Measurements from ENCODE around the gene LPO. TPM values are rescaled to one million over a fixed set of nuclear protein-coding genes. Genes with fewer than 3 reads are reported as not detected.
A peak's percentile ranks its signal among the peaks of the same experiment; 100 is the strongest.

LPO gene
- not detected in 2 replicates for total RNA-seq

GRCh38 chr17:58238147-58238634, at the start of gene LPO:
Gene LPO (plus strand): TSS chr17:58238584. CDS start chr17:58242980, 4,396 bp downstream.
- DNase-seq (ENCODE audit: low read depth): no peak

DNA sequence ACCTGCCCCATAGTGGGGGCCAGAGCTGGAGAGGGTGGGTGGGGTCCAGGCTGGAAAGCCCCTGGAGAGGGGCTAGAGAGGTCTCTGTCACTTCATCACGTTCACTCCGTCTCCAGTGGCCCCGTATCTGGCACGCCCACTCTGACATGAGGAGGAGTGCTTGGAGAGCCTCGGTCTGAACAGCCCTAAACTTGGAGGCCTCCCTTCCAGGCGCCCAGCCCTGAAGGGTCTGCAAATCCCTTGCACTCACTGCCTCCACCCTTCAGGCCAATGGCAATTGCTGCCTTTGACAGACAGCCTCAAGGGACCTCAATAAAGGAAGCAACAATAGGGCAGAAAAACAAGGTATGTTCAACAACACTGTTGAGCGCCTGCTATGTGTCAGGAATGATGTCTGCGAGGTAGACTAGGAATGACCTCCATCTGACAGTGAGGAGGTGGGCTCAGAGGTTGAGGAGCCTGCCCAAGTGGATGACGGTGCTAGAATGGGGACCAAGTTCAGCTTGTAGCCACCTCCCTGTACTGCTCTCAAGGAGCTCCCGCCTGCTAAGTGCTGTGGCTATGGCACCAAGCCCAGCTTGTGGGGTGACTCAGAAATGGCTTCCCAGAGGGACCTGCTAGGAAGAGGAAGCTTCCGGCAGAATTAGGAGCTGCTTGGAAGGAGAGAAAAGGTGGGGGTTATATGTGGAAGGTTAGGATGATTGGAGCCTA, 48.8 kb upstream of the LPO start:
- peak; percentile 84 for DNase-seq (ENCODE audit: low read depth)

- DNase-seq (ENCODE audit: low read depth): no peak
These were observed 47.0 kb upstream of the LPO start for GRCh38 chr17:58191241-58191896.

GRCh38 chr17:58192612-58193011, 45.8 kb upstream of the LPO start, which contains the start of gene EPX:
Gene EPX (plus strand): TSS chr17:58192726. CDS start chr17:58192847, 121 bp downstream.
- DNase-seq (ENCODE audit: low read depth): no peak

GRCh38 chr17:58193641-58194255, 44.6 kb upstream of the LPO start:
- no peak for DNase-seq (ENCODE audit: low read depth)

GRCh38 chr17:58195518-58196123, 42.8 kb upstream of the LPO start:
- no peak for DNase-seq (ENCODE audit: low read depth)

GRCh38 chr17:58196610-58197009, 41.8 kb upstream of the LPO start:
- no peak for DNase-seq (ENCODE audit: low read depth)

DNA sequence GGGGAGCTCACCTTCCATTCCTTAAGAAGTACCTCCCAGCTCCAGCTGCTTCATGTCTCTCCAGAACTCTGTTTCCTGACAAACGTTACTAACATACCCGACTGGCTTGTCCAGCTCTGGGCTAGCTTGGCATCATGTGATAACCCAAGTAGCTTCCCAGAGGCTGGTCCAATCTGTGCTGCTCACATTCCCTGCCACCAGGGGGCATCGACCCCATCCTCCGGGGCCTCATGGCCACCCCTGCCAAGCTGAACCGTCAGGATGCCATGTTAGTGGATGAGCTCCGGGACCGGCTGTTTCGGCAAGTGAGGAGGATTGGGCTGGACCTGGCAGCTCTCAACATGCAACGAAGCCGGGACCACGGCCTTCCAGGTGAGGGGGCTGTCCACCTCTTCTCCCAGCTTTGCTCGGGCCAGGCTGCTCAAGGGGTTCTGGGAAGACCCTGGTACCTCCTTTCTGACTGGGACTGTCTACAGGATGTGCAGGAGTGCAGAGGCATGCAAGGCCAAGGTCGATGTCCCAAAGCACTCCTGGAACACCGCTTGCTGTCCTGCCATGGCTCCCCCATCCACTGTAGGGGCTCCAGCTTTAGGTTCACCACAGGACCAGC, 38.3 kb upstream of the LPO start:
- peak; percentile 18 for DNase-seq (ENCODE audit: low read depth)

DNA sequence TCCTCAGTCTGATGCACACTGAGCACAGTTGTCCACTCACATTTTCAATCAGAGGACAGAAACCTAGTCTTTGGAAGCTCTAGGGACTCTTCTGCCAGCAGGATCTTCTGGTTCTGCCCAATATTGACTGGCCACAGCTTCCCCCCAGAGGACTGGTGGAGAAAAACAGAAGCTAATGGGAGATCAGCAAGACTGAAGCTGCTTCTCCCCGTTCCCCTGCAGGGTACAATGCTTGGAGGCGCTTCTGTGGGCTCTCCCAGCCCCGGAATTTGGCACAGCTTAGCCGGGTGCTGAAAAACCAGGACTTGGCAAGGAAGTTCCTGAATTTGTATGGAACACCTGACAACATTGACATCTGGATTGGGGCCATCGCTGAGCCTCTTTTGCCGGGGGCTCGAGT, 35.5 kb upstream of the LPO start:
- DNase-seq (ENCODE audit: low read depth): no peak

- no peak for DNase-seq (ENCODE audit: low read depth)
These were observed 33.6 kb upstream of the LPO start for GRCh38 chr17:58204796-58205195.

DNA sequence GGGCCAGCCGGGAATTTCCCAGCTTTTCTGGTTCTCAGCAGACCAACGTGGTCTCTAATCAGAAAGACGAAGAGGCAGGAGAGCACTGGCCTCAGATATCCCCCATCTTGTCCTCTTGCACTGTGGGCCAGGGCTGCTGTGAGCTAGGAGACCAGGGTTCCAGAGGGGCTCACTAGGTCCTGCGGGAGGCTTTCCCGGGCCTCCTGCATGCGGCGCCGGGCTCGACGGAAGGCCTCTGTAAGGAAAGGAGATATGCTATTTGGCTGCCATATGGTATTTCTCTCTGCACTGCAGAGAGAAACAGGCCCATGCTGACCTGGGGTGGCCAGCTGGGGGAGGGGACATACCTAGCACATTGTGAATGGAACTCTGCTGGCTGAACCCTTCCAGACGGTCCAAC, 32.4 kb upstream of the LPO start:
- DNase-seq (ENCODE audit: low read depth): no peak

GRCh38 chr17:58207451-58207850, 30.9 kb upstream of the LPO start:
- DNase-seq (ENCODE audit: low read depth): no peak

DNA sequence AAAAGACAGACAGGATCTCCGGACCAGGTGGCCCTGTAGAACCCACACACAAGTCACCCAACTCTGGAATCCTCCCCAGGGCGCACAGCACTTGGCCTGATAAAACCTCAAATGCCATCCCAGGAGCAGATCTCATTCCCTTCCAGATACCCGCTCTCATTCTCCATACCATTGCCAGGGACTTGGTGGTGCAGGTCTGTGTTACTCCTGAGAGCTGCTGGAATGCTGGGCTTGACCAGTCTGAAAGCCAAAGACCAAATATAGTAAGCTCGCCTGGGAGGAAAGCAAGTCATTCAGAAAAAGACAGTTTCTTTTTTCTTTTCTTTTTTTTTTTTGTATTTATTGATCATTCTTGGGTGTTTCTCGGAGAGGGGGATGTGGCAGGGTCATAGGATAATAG, 30.0 kb upstream of the LPO start:
- DNase-seq (ENCODE audit: low read depth): no peak

DNA sequence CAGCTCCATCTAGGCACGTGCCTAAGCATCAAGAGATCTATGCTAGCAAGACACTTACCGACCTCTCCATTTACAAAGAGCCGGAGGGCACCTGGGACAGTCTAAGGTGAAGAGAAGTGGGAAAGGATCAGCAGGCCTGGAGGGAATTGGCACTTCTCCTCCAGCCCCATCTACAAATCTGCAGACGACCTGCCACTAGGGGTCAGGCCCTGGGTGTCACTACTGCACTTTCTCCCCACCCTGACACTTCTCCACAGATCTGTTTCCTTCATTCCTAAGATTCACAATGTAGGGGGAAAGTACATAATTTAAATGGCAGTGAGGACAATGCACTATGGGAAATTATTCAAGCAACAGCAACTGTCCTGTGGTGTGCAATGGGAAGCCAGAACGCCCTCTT, 27.5 kb upstream of the LPO start:
- no peak for DNase-seq (ENCODE audit: low read depth)

GRCh38 chr17:58215685-58216084, 22.7 kb upstream of the LPO start:
- DNase-seq (ENCODE audit: low read depth): no peak

- no peak for DNase-seq (ENCODE audit: low read depth)
These were observed 20.6 kb upstream of the LPO start for GRCh38 chr17:58217766-58218165.

DNA sequence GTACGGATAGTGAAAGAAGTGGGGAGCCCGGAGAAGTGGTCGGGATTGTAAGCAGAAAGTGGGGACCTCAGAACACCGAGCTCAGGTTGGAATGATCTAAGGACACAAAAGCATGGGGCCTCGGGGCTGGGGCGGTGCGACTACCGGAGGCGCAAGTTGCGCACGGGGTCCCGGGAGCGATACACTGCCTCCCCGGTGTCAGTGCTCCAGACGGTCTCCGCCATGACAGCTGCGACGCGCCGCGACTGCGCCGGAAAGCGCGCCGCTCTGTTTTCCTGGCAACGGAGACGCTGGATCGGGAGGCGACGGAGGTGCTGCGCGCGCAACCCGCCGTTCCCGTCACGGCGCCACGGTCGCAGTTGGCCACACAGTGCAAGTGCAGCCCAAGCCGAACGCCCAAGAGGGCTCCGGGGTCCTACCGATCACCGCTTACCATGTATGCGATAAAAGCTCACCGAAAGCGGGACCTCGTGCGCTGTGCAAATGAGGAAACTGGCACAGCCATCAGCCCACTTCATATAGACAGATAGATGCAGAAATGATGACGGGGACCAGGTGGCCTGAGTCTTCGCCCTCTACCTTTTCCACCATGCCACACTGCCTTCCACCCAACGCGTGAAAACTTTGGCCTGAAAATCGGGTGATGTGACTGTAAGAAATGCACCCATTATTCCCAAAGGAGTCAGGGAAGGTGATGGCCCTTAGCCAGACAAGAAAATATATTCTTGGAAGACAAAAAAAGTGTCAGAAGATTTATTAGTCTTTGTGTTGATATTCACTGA, 19.2 kb upstream of the LPO start, which contains the start of gene MKS1:
Gene MKS1, minus strand, starts transcription at position 249 of the 782 bp plus-strand sequence. Its CDS starts 25 bp downstream, at position 224.
- peak; percentile 78 for DNase-seq (ENCODE audit: low read depth)

DNA sequence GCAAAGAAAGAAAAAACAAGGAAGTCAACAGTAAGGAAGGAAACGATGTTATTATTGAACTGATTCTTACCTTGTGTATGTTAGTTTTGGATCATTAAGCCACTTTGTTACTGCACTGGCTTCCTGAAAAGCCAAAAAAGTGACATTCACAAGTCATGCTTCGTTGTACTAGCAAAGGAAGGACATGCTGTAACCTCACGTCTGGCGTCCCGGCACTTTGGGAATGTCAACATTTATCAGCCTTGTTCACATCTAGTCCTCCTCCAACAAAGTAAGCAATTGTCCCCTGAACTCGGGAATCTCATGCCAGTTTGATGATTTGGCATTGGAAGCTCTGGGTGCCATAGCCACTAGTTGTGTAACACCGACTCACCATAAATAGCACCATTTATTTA, 18.6 kb upstream of the LPO start:
- no peak for DNase-seq (ENCODE audit: low read depth)

DNA sequence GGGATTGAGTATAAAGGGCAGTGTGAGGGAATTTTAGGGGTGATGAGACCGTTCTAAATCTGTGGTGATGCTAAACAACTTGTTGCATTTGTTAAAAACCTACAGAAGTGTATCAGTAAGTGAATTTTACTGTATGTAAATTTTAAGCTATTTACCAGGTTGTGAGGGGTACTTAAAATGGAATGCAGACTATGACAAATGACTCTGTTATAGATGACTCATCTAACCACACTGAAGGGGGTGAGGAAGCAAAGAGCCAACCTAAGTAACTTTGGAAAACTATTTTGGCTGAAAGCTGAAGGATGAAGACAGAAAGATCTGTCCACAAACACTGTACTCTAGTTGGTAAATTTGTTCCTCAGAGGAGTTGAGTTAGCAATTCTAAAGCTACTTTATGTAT, 14.1 kb upstream of the LPO start:
- peak; percentile 91 for DNase-seq (ENCODE audit: low read depth)

DNA sequence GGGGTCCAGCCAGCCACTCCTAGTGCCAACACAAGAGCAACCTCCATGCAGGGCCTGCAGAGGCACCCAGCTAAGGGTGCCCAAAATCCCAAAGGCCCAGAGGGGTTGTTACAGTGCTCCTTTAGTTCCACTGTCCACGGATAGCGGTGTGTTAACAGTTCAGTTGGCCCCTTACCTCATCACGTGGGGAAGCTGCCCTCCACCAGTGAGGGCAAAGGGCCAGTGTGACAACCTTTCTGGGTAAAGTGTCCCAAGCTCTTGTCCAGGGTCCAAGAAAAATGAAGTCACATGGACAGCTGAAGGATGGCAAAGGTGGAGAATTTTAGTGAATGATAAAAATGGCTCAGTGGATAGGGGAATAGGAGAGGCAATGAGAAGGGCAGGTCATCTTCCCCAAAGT, 10.7 kb upstream of the LPO start:
- DNase-seq (ENCODE audit: low read depth): no peak

DNA sequence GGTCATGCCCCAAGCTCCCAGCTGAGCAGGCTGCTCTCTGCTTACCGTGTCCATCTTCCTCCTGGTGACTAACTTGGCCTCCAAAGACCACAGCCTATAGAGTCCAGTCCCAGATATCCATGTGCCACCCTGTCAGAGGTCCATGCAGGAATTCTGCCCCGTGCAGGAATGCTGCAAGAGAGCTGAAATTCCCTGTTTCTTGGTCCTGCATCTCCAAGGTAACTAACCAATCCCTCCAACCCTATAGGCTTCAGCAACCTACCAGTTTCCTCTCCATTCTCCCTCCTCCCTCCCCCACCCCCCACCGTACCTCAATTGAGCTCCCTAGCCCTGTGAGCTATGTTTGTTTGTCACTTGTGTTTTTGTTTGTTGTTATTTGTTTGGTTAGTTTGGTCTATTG, 9.7 kb upstream of the LPO start:
- DNase-seq (ENCODE audit: low read depth): no peak
